SJSA1 (cell line): Measurements from ENCODE around the gene CDC73. TPM values are rescaled to one million over a fixed set of nuclear protein-coding genes. Genes with fewer than 3 reads are reported as not detected.

Source experiments
- DNase-seq, 2 experiments: peaks; one replicate each; pipeline ENCODE4 v3.0.0-alpha.2; 2015 to 2020; ENCODE audit warnings: low spot score in 2 of 2, low read depth in 1 of 2
- H3K27ac ChIP-seq: fragments of 250-450 bp; sonication (Bioruptor Pico); 2 replicates; pipeline ENCODE4 v1.5.1; 2020; ENCODE audit warnings: mild to moderate bottlenecking, moderate library complexity
- H3K27me3 ChIP-seq: fragments of 250-450 bp; sonication (Bioruptor Pico); replicated peaks from 2 replicates; pipeline ENCODE4 v1.5.1; 2020; ENCODE audit warnings: mild to moderate bottlenecking, moderate library complexity
- H3K36me3 ChIP-seq: fragments of 250-450 bp; sonication (Bioruptor Pico); 2 replicates; pipeline ENCODE4 v1.5.1; 2020; ENCODE audit warnings: mild to moderate bottlenecking
- H3K4me1 ChIP-seq: fragments of 250-450 bp; sonication (Bioruptor Pico); replicated peaks from 2 replicates; pipeline ENCODE4 v1.6.1; 2021; ENCODE audit warnings: mild to moderate bottlenecking
- H3K4me3 ChIP-seq: fragments of 250-450 bp; sonication (Bioruptor Pico); 2 replicates; pipeline ENCODE4 v1.5.1; 2020; ENCODE audit warnings: mild to moderate bottlenecking
- H3K9me3 ChIP-seq: fragments of 250-450 bp; sonication (Bioruptor Pico); replicated peaks from 2 replicates; pipeline ENCODE4 v1.5.1; 2020; ENCODE audit warnings: mild to moderate bottlenecking
- total RNA-seq: library from RNA; depleted of rRNA; stranded (reverse); fragments of >200 nt; shearing (Covaris generic); gene quantifications from 2 replicates; pipeline ENCODE4 v1.2.3, GENCODE V29; 2014; rRNA removed

The CDC73 gene
- 25.0 and 26.3 TPM in 2 replicates for total RNA-seq

DNA sequence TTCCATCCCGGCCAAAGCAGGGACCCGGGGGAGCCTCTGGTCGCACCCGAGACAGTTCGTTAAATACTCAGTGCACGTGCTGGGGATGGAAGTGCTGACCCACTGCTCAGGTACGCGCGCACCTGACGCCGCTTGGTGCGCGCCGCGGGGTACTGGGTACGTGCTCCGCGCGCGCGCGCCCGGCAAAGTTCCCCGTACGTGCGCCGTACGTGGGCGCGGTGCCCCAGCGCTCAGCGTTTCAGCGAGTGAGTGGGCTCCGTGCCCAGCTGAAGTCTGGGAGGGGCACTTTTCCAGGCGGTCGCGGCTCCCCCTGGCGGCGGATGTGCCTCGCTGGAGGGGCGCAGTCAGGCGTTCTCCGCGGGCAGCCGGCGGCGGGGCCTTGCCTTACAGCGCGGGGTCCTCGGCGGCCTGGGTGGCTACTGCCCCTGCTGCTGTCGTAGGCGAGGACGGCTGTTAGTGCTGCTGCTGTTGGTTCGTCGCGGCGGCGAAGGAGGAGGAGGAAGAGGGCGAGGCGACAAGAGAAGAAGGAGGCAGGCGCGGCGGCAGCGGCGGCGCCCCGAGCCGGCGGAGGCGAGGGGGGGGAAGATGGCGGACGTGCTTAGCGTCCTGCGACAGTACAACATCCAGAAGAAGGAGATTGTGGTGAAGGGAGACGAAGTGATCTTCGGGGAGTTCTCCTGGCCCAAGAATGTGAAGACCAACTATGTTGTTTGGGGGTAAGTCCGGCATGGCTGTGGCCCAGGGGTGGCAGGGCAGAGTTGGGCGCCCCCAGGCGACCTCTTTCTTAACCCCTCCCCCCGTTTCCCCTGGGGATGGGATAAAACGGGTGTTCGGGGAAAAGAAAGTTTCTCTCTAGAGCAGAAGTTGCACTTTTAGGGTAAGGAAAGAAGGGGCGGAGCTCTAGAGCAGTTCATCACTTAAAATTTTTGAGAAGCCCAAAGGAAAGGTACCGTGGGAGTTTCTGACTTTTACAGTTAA lies at the start of gene CDC73:
Gene CDC73, plus strand, starts transcription at position 416 of the 978 bp plus-strand sequence. Its CDS starts 170 bp downstream, at position 586.
- H3K4me3 ChIP-seq: peak within 1 kb of the TSS; percentile 62

DNA sequence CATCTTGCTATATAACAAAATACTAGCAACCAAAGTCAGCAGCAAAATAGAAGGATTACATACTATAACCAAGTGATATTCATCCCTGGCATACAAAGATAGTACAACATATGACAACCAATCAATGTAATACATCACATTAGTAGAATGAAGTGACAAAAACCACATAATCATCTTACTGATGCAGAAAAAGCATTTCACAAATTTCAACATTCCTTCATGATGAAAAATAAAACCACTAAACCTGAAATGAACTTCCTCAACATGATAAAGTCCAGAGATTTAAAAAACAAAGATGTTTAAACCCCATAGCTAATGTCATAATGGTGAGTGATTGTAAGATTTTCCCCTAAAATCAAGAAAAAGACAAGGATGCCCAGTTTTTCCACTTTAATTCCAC lies 43.8 kb upstream of the CDC73 start:
- no peaks in the 10 kb centered on the region for H3K4me1 ChIP-seq
- H3K4me3 ChIP-seq: no peak overlapping the region
- no peaks in the 10 kb centered on the region for H3K9me3 ChIP-seq
- no peak overlapping the region for H3K27ac ChIP-seq
- no peaks in the 10 kb centered on the region for H3K27me3 ChIP-seq
- DNase-seq: no peak
- H3K36me3 ChIP-seq: peaks cover 60% of the 10 kb centered on the region

More for the DNA sequence above, at the start of gene CDC73:
- Histone ChIP-seq H3K27ac (peak within 1 kb of the TSS; percentile 70), H3K9me3 (no peaks in the 10 kb centered on the region), H3K36me3 (peaks cover 20% of the 10 kb centered on the region), H3K4me1 (peaks cover 9% of the 10 kb centered on the region), H3K27me3 (no peaks in the 10 kb centered on the region)
- peak; percentile 97 to 99 for DNase-seq

DNA sequence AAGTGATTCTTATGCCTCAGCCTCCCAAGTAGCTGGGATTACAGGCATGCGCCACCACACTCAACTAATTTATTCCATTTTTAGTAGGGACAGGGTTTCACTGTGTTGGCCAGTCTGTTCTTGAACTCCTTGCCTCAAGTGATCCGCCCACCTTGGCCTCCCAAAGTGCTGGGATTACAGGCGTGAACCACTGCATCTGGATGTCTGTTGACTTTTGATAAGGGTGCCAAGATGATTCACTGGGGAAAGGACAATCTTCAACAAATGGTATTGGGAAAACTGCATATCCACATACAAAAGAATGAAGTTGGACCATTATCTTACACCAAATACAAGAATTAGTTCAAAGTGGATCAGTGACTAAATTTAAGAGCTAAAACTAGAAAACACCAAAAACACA lies 42.6 kb upstream of the CDC73 start:
- DNase-seq: no peak
- Histone ChIP-seq H3K36me3 (peaks cover 71% of the 10 kb centered on the region), H3K4me1 (no peaks in the 10 kb centered on the region), H3K27ac (no peak overlapping the region), H3K27me3 (no peaks in the 10 kb centered on the region), H3K4me3 (no peak overlapping the region), H3K9me3 (no peaks in the 10 kb centered on the region)

DNA sequence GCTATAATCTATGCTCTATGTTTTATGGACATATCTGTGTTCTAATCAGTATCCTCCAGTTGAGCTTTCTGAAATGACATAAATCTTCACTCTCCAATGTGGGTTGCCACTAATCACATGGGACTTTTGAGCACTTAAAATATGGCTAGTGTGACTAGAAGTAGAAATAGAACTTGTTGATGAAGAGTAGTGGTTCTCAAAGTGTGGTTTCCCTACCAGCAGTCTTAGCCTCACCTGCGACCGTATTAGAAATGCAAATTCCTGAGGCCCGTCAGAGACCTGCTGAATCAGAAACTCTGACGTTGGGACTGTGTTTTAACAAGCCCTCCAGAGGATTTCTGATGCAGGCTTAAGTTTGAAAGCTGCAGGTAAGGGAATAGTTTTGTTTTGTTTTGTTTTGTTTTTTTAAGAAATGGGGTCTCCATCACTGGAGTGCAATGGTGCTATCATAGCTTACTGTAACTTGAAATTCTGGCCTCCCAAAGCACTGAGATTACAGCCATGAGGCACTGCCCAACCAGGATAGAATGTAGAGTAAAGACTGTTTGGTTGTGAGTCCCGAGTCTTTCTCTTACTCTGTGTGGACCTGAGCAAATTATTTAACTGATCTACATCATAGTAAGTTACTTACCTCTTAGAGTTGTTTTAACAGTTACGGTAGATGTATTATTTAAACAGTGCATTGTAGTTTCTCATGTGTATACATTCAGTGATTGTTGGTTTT lies 38.3 kb upstream of the CDC73 start:
- no peak overlapping the region for H3K4me3 ChIP-seq
- H3K27ac ChIP-seq: no peak overlapping the region
- H3K27me3 ChIP-seq: no peaks in the 10 kb centered on the region
- peaks cover 73% of the 10 kb centered on the region for H3K36me3 ChIP-seq
- H3K4me1 ChIP-seq: no peaks in the 10 kb centered on the region
- H3K9me3 ChIP-seq: no peaks in the 10 kb centered on the region
- no peak for DNase-seq

DNA sequence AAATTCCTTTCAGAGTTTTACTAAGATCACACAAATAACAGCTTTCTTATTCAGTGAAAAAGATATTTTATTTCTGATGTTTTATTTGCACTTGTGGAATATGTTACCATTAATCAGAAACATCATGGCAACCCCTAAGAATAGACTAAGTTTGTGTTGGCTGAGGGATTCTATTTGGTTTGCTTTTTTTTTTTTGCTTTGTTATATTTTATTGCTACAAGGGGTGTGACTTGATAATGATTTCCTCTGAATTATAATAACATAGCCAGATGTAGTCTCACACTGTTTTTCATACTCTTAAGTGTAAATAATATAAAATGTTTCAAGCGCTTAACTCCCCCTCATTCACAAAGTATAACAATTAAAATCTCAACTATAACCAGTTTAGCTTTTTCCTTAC lies 36.6 kb upstream of the CDC73 start:
- no peaks in the 10 kb centered on the region for H3K4me1 ChIP-seq
- DNase-seq: no peak
- no peaks in the 10 kb centered on the region for H3K9me3 ChIP-seq
- peaks cover 63% of the 10 kb centered on the region for H3K36me3 ChIP-seq
- no peaks in the 10 kb centered on the region for H3K27me3 ChIP-seq
- no peak overlapping the region for H3K4me3 ChIP-seq
- H3K27ac ChIP-seq: no peak overlapping the region

DNA sequence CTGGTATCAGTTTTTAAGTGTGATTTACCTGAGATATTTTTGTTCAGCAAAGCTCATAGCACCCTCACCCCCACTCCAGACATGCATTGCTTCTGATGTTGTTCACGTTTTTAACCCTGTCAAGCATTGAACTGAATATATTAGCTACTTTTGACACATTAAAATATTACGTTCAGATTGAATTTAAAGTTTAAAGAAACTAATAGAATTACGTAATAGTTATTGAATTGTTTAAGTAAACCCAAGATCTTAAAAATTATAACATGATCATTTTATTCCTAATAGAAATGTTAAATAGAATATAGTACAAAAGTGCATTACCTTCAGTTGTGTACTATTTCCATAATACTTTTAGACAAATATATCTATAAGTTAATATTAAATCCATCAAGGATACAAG lies 35.5 kb upstream of the CDC73 start:
- Histone ChIP-seq H3K4me1 (no peaks in the 10 kb centered on the region), H3K9me3 (no peaks in the 10 kb centered on the region), H3K4me3 (no peak overlapping the region), H3K27me3 (no peaks in the 10 kb centered on the region), H3K27ac (no peak overlapping the region), H3K36me3 (peaks cover 57% of the 10 kb centered on the region)
- DNase-seq: no peak

DNA sequence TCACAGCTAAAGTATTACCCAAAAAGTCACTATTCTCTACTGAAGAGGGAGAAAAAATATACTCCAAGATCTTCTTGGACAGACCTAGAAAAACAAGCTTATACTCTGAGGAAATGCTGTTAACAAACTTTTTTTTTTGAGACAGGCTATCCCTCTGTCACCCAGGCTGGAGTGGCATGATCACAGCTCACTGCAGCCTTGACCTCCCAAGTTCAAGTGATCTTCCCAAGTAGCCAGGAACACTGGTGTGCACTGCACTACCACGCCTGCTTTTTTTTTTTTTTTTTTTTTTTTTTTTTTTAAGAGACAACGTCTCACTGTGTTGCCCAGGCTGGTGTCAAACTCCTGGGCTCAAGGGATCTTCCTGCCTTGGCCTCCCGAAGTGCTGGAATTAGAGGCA lies 33.9 kb upstream of the CDC73 start:
- H3K27ac ChIP-seq: no peak overlapping the region
- H3K4me3 ChIP-seq: no peak overlapping the region
- H3K27me3 ChIP-seq: no peaks in the 10 kb centered on the region
- H3K36me3 ChIP-seq: peaks cover 47% of the 10 kb centered on the region
- no peaks in the 10 kb centered on the region for H3K4me1 ChIP-seq
- DNase-seq: no peak
- no peaks in the 10 kb centered on the region for H3K9me3 ChIP-seq

DNA sequence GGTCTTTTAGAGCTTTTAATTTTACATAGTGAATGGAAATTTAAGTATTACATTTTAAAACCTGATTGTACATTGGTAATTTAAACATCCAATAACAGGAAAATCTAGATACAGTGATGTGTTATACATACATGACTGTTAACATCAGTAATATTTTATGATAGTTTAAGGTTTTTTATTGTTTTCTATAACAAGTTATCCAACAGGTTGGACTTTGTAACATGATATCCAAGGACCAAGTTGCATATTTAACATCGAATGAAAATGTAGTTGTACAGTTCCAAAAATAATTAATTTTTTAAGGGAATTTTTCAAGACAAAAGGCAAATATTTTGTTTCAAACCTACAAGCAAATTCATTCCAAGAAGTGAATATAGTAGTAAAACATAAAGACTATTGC lies 31.0 kb upstream of the CDC73 start:
- H3K9me3 ChIP-seq: no peaks in the 10 kb centered on the region
- H3K27me3 ChIP-seq: no peaks in the 10 kb centered on the region
- DNase-seq: no peak
- no peaks in the 10 kb centered on the region for H3K4me1 ChIP-seq
- no peak overlapping the region for H3K4me3 ChIP-seq
- peaks cover 44% of the 10 kb centered on the region for H3K36me3 ChIP-seq
- H3K27ac ChIP-seq: no peak overlapping the region

DNA sequence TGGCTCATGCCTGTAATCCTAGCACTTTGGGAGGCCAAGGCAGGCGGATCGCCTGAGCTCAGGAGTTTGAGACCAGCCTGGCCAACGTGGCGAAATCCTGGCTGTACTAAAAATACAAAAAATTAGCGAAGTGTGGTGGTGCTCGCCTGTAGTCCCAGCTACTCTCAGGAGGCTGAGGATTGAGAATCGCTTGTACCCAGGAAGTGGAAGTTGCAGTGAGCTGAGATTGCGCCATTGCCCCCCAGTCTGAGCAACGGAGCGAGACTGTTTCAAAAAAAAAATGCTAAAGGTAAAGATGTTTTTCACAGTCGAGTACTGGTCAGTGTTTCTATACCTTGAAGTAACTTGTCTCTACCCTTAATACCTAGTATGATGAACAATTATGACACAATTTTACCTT lies 27.7 kb upstream of the CDC73 start:
- Histone ChIP-seq H3K9me3 (no peaks in the 10 kb centered on the region), H3K27me3 (no peaks in the 10 kb centered on the region), H3K36me3 (peaks cover 64% of the 10 kb centered on the region), H3K4me1 (no peaks in the 10 kb centered on the region), H3K4me3 (no peak overlapping the region), H3K27ac (no peak overlapping the region)
- no peak for DNase-seq

DNA sequence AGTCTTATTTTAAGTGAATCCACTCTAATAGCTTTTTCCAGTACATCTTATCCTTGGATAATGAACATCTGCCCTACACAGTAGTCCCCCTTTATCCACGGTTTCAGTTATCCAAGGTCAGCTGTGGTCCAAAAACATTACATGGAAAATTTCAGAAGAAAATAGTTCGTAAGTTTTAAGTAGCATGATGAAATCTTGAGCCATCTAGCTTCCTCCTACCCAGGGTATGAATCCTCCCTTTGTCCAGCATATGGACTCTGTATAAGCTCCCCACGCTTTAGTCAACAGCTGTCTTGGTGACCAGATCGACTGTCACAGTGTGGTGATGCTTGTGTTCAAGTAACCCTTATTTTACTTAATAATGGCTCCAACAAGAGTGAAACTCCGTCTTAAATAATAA lies 19.2 kb upstream of the CDC73 start:
- no peak for DNase-seq
- Histone ChIP-seq H3K4me1 (peaks cover 6% of the 10 kb centered on the region), H3K27ac (no peak overlapping the region), H3K36me3 (peaks cover 42% of the 10 kb centered on the region), H3K4me3 (no peak overlapping the region), H3K9me3 (no peaks in the 10 kb centered on the region), H3K27me3 (no peaks in the 10 kb centered on the region)

DNA sequence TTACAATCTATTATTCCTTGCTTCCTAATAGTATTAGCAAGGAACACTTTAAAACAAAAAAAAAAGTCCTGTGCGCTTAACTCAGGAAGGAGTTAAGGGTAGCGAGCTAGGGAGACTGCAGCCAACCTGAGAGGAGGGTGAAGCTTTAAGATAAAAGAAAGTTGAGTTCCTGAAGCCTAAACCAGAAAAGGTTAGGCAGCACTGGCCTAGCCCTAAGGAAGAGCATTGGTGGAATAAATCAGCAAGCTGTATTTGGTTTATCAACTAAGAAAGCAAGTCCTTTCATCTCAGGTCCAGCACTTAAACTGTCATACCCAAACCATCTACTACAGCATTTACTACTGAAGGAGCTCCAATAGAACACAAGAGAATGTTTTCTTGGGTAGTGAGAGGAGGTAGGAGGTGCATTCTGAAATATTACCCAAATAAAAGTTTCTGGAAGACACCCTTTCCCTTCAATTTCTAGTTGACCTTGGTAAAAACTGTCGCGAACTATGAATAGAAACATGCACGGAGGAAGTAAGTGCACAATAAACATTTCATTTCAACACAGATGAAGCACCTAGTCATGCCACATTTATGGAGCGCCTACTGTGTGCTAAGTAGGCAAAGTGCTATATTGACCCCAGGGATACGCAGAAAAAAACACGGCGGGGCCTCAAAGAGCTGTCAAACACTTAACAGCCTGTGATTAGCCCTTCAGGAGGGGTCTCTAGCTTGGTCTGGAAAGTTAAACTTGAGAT lies 17.9 kb upstream of the CDC73 start:
- Histone ChIP-seq H3K9me3 (no peaks in the 10 kb centered on the region), H3K4me1 (peaks cover 6% of the 10 kb centered on the region), H3K4me3 (peak overlapping the region; percentile 91), H3K27me3 (no peaks in the 10 kb centered on the region), H3K36me3 (peaks cover 29% of the 10 kb centered on the region), H3K27ac (0 out of 2 replicates have a peak overlapping the region, but pooled peaks have one; percentile 82)
- DNase-seq: no peak

DNA sequence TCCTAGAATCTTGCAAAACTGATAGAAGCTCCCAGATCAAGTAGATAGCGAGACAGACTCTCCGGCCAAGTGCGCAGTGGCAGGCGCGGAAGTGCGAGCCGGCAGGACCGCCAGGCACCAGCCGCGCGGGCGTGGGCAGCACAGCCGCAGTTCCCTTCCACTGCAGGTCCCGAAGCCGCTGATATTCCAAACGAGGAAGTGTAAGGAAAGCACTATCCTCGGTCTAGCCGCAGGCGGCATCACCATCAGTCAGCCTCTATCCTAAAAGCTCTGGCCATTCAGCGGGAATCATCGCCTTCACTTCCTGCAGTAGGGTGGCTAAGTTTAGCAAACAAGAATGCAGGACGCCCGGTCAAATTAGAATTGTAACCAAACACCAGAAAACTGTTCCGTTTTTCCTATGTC lies 17.3 kb upstream of the CDC73 start:
- H3K36me3 ChIP-seq: peaks cover 23% of the 10 kb centered on the region
- peak in 1 of 2 experiments; percentile 61 for DNase-seq
- H3K4me3 ChIP-seq: peak overlapping the region; percentile 91
- no peaks in the 10 kb centered on the region for H3K27me3 ChIP-seq
- H3K4me1 ChIP-seq: peaks cover 6% of the 10 kb centered on the region
- H3K27ac ChIP-seq: peak overlapping the region; percentile 82
- no peaks in the 10 kb centered on the region for H3K9me3 ChIP-seq

DNA sequence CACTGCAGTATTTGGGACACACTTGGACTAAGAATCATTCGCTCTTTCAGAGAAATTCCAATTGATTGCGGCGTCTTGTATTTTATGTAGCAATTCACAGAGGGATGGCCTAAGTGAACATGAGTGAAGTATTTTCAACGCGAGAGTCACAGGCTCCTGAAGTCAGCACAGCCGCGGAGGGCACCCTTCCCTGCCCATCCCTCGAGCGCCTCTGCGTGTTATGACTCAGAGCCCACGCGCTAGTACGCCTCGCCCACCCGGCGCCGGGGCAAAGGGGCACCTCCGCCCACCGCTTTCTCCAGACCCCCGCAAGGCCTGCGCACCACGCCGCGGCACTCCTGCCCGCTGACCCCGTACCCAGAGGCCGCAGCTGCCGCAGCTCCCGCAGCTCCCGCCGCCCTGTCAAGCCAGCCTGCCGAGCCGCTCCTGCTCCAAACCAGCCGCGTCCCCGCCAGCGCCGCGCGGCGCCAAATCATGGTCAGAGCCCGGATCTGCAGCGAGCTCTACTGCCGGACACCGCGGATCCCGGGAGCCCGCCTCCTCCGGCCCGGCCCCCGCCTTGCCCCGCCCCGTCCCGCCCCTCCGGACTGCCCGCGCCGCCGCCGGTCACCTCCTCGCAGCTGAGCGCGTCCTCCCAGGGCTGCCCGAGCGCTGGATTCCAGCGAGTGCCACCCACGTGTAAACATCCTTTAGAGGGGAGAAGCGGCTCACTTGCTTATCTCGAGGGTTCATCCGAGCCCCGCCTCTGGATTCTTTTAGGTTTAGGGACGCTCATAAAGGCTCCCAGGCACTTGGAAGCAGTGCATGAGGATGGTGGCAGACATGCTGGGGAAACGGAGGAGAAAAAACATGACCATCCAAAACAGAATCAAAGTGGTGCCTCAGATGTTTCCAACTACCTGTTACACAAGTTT lies 16.7 kb upstream of the CDC73 start, which contains the start of gene GLRX2:
Gene GLRX2, minus strand, starts transcription at position 508 of the 914 bp plus-strand sequence. Its CDS starts 32 bp downstream, at position 476.
- no peaks in the 10 kb centered on the region for H3K9me3 ChIP-seq
- H3K4me1 ChIP-seq: peaks cover 8% of the 10 kb centered on the region
- peak; percentile 85 to 87 for DNase-seq
- H3K27ac ChIP-seq: peak within 1 kb of the TSS; percentile 82
- H3K27me3 ChIP-seq: no peaks in the 10 kb centered on the region
- peak within 1 kb of the TSS; percentile 91 for H3K4me3 ChIP-seq
- peaks cover 17% of the 10 kb centered on the region for H3K36me3 ChIP-seq
